GM12878 (cell line): ENCODE results near the gene RALGPS1. TPM values are rescaled to one million over a fixed set of nuclear protein-coding genes. Genes with fewer than 3 reads are reported as not detected.

Experiments
- ATAC-seq: fragments of 200-7000 bp; cut with Tn5 transposase; 3 replicates; pipeline ENCODE4 v1.9.1; 2020; ENCODE audit warnings: mild to moderate bottlenecking, moderate library complexity
- BruUV-seq: library from RNA; stranded (reverse); fragments of 400-500 nt; replicated peaks from 2 replicates; lab custom pipeline; 2021; lab: Mats Ljungman, UMichigan
- CTCF ChIA-PET: fragments of 300-600 bp; sonication (Branson Sonifier 250); formaldehyde crosslinking; extraction: SDS; loops from one replicate; lab custom pipeline; 2021; ENCODE audit warnings: inconsistent platforms; lab: Yijun Ruan, JAX
- POLR2A ChIA-PET: fragments of 350-600 bp; formaldehyde crosslinking; extraction: SDS; loops from one replicate; lab custom pipeline; 2021; ENCODE audit warnings: inconsistent platforms; lab: Charles Lee
- RAD21 ChIA-PET: fragments of 300-600 bp; sonication (Branson Sonifier 250); formaldehyde crosslinking; loops from one replicate; lab custom pipeline; 2023; ENCODE audit warnings: antibody characterized with exemption; ENCODE audit not compliant: unreplicated experiment; lab: Charles Lee
- SMC1A ChIA-PET: fragments of 300-600 bp; sonication (Branson Sonifier 250); formaldehyde crosslinking; loops from one replicate; lab custom pipeline; 2023; ENCODE audit not compliant: unreplicated experiment, uncharacterized antibody; lab: Charles Lee
- DNase-seq: peaks from one replicate; pipeline ENCODE4 v3.0.0-alpha.2; 2011; ENCODE audit warnings: low read depth, low spot score
- FAIRE-seq: peaks from 3 replicates; lab custom pipeline; 2011; peaks lifted over from hg19 to GRCh38; lab: Jason Lieb, UNC
- H2AFZ ChIP-seq: 2 replicates; pipeline ENCODE4 v1.6.0; 2011; ENCODE audit warnings: low read depth, low read length, control low read depth; ENCODE audit not compliant: control insufficient read depth
- H3K27ac ChIP-seq: 2 replicates; pipeline ENCODE4 v1.5.1; 2011; ENCODE audit warnings: control low read depth; ENCODE audit not compliant: control insufficient read depth, insufficient read depth
- H3K27me3 ChIP-seq, 2 experiments: replicated peaks in 1 of 2; 2 replicates each; pipeline versions ENCODE4 v1.6.0 to v1.6.1; 2011; ENCODE audit warnings: low read length in 1 of 2; ENCODE audit not compliant: control insufficient read depth in 2 of 2, insufficient read depth in 2 of 2
- H3K36me3 ChIP-seq, 2 experiments: 2 replicates each; pipeline ENCODE4 v1.5.1; 2011; ENCODE audit warnings: low read length in 1 of 2; ENCODE audit not compliant: control insufficient read depth in 2 of 2, insufficient read depth in 2 of 2
- H3K4me1 ChIP-seq: 2 replicates; pipeline ENCODE4 v1.6.1; 2011; ENCODE audit warnings: mild to moderate bottlenecking, low read length, moderate library complexity, mixed read lengths; ENCODE audit not compliant: control insufficient read depth, insufficient read depth
- H3K4me2 ChIP-seq: 2 replicates; pipeline ENCODE4 v1.6.0; 2011; ENCODE audit warnings: control low read depth; ENCODE audit not compliant: control insufficient read depth, insufficient read depth
- H3K4me3 ChIP-seq: fragments of 200-600 bp; sonication (generic); 2 replicates; pipeline ENCODE4 v1.5.1; 2016
- H3K79me2 ChIP-seq: 2 replicates; pipeline ENCODE4 v1.6.0; 2011; ENCODE audit warnings: low read length; ENCODE audit not compliant: control insufficient read depth, insufficient read depth
- H3K9ac ChIP-seq: 2 replicates; pipeline ENCODE4 v1.8.0; 2011; ENCODE audit warnings: low read length, control low read depth, mixed read lengths; ENCODE audit not compliant: control insufficient read depth, insufficient read depth
- H3K9me3 ChIP-seq: replicated peaks from 3 replicates; pipeline ENCODE4 v1.5.1; 2011; ENCODE audit warnings: mild to moderate bottlenecking, low read length; ENCODE audit not compliant: control insufficient read depth, insufficient read depth
- H4K20me1 ChIP-seq: 2 replicates; pipeline ENCODE4 v1.6.0; 2011; ENCODE audit not compliant: control insufficient read depth, insufficient read depth
- EED ChIP-seq: sonication (generic); IDR thresholded peaks from 2 replicates; pipeline ENCODE4 v1.6.1; 2016; ENCODE audit warnings: antibody characterized with exemption, low read depth
- HDAC2 ChIP-seq: fragments of 200-600 bp; sonication (generic); IDR thresholded peaks from 2 replicates; pipeline ENCODE4 v1.6.1; 2017
- RB1 ChIP-seq: fragments of 450-650 bp; formaldehyde crosslinking; IDR thresholded peaks from 2 replicates; pipeline ENCODE4 v1.6.1; 2017; ENCODE audit warnings: mild to moderate bottlenecking, borderline replicate concordance
- RELA ChIP-seq: fragments of 450-650 bp; IDR thresholded peaks from 2 replicates; pipeline ENCODE4 v1.8.0; 2014; ENCODE audit warnings: borderline replicate concordance; ENCODE audit not compliant: partially characterized antibody
- REST ChIP-seq: IDR thresholded peaks from 2 replicates; pipeline ENCODE4 v1.6.1; 2012; ENCODE audit warnings: mild to moderate bottlenecking, low read depth, low read length
- SREBF1 ChIP-seq: IDR thresholded peaks from 2 replicates; pipeline ENCODE4 v1.6.1; 2012; ENCODE audit warnings: mild to moderate bottlenecking, low read length
- TBL1XR1 ChIP-seq: IDR thresholded peaks from 2 replicates; pipeline ENCODE4 v1.6.1; 2012; ENCODE audit warnings: low read depth, low read length, improper control_type of control experiment
- WGBS: methylation state at CpG from one replicate; pipeline ENCODE4 v1.1.6; 2016; ENCODE audit warnings: low lambda C conversion rate; ENCODE audit not compliant: insufficient replicate concordance, insufficient coverage; ENCODE audit errors: missing lambda C conversion rate; 5-methylcytosine and 5-hydroxymethylcytosine counted together
- in situ Hi-C: fragments of 300-500 bp; cut with MboI; formaldehyde crosslinking; loops from 9 replicates; pipeline ENCODE4 v1.14.3; 2018; ENCODE audit warnings: mixed read lengths
- intact Hi-C: fragments of 100-400 bp; cut with micrococcal nuclease; formaldehyde crosslinking; loops from one replicate; pipeline ENCODE4 v1.14.2; 2022; ENCODE audit not compliant: unreplicated experiment
- polyA plus RNA-seq, 11 experiments: library from polyadenylated mRNA; depleted of rRNA in 4 of 11; unstranded in 6 of 11; stranded (reverse) in 5 of 11; fragments of >200 nt; fragmentation: Nextera tagmentation in 4 of 11; fragmentation: Illumina TruSeq in 1 of 11; extraction: Ambion mirVana in 4 of 11; extraction: Trizol in 1 of 11; gene quantifications; 1 replicate in 1 of 11; 2 replicates in 10 of 11; pipeline versions ENCODE4 v1.2.1 to v1.2.3, GENCODE V29; 2011 to 2016; ENCODE audit warnings: inconsistent platforms in 2 of 11, missing spikeins in 2 of 11, low read depth in 1 of 11
- total RNA-seq, 4 experiments: library from RNA; depleted of rRNA in 3 of 4; stranded (reverse); fragments of >200 nt in 3 of 4; fragmentation: Illumina TruSeq in 1 of 4; extraction: Trizol in 1 of 4; gene quantifications; 2 replicates each; pipeline versions ENCODE4 v1.2.1 to v1.2.3, GENCODE V29; 2013 to 2021

RALGPS1 gene
- total and polyA plus RNA-seq, 10 of the 15 experiments (the other 5 are each of a cell fraction or from before 2014, with no cell fraction given) = 0.13 to 5.6 (median 2.7) TPM

GRCh38 chr9:126934441-126934840 is 19.9 kb downstream of the RALGPS1 start:
- no peak for ATAC-seq
- SMC1A ChIA-PET = interaction anchor here (0.8 kb wide), 1 partner anchor 31 kb away, joined by 4 read pairs; no protein-coding TSS in a partner anchor
- Histone ChIP-seq H3K27me3 (no peaks in the 10 kb centered on the region), H3K4me2 (no peak overlapping the region), H3K4me1 (no peaks in the 10 kb centered on the region), H3K9ac (no peak overlapping the region), H4K20me1 (no peaks in the 10 kb centered on the region), H3K9me3 (no peaks in the 10 kb centered on the region), H3K4me3 (no peak overlapping the region), H3K36me3 (no peaks in the 10 kb centered on the region; a peak in 1 of 4 replicates), H3K79me2 (no peaks in the 10 kb centered on the region), H3K27ac (no peak overlapping the region), H2AFZ (no peak overlapping the region)
- CTCF ChIA-PET = no interaction called here
- TF ChIP-seq TBL1XR1 (no peak), EED (no peak), SREBF1 (no peak), HDAC2 (no peak), RB1 (no peak), RELA (no peak), REST (no peak)
- no peak for FAIRE-seq
- POLR2A ChIA-PET = no interaction called here
- in situ Hi-C loops (no loop called here), intact Hi-C loops (no loop called here)
- RAD21 ChIA-PET = no interaction called here
- no peak for DNase-seq
- no TSS peak for BruUV-seq
- WGBS = 51% methylated on average over 8 of the region's 8 CpGs
